ENCODE measurements around the gene ARHGAP45.
A peak's percentile ranks its signal among the peaks of the same experiment; 100 is the strongest.

ARHGAP45 gene

DNA sequence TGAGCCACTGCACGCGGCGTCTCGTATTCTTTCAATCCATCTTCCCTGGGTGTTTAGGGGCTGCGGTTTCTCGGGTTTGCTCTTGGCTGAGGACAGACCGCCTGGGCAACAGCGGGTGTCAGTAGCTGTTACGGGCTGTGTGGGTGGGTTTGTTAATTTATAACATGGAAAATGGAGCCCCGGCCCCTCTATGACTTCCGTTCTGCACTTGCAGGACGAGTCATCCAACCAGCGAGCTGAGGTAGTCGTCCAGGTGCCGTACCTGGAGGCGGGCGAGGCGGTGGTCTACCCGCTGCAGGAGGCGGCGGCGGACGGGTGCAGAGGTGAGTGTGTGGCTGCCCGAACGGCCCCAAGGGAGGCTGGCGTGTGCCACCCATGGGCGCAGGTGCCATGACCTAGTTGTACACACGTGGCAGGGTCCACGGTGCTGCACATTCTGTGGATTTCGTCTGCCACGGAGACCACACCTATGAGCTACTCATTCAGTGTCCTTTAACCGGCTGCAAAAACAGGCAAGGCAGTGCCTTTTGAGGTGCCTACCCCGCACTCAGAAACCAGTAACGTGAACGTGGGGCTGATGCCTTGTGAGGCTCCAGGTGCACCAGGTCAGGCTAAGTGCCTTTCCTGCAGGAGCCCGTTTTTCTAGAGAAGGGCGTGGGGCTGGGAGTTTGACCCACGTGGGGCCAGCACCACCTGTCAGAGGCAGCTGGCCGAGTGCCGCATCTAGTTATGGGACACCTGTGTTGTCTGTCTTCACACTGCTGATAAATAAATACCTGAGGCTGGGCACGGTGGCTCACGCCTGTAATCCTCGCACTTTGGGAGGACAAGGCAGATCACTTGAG, 17.3 kb downstream of the ARHGAP45 start:
- no peak overlapping the region for H3K4me3 ChIP-seq (ENCODE audit: low read depth, low read length)

DNA sequence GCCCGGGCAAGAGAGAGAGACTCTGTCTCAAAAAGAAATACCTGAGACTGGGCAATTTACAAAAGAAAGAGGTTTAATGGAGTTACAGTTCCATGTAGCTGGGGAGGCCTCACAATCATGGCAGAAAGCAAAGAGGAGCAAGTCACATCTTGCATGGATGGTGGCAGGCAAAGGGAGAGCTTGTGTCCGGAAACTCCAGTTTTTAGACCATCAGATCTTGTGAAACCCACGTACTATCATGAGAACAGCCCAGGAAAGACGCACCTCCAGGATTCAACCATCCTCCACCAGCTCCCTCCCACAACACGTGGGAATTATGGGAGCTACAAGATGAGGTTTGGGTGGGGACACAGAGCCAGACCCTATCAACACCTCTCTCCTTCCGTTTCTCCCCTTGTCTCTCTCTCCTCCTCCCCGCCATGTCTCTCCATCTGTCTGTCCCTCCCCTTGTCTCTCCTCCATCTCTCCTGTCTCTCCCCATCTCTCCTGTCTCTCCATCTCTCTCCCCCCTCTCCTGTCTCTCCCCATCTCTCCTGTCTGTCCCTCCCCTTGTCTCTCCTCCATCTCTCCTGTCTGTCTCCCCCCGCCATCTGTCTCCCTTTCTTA, 18.2 kb downstream of the ARHGAP45 start:
- no peak overlapping the region for H3K4me3 ChIP-seq (ENCODE audit: low read depth, low read length)

DNA sequence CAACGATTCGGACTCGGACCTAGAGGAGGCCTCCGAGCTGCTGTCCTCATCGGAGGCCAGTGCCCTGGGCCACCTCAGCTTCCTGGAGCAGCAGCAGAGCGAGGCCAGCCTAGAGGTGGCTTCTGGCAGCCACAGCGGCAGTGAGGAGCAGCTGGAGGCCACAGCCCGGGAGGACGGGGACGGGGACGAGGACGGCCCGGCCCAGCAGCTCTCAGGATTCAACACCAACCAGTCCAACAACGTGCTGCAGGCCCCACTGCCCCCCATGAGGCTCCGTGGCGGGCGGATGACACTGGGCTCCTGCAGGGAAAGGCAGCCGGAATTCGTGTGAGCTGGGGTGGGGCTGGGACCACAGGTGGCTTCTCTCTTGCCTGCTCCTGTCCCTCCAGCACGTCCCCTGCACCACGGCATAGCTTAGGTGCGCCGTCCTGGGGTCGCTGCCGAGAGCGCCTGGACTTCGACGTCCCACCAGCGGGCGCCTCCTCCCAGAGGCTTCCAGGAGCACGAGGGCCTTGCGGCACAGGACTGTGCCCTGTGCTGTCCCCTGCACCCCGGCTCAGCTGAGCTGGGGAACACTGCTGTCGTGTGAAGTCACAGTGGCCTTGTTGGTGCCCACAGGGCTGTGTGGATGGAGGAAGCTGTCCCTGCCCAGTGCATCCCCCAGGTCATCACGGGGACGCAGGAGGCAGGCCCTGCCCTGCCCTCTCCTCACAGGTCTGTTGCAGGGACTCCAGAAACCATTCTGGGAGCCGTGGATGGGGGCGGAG, 18.9 kb downstream of the ARHGAP45 start:
- no peak overlapping the region for H3K4me3 ChIP-seq (ENCODE audit: low read depth, low read length)

DNA sequence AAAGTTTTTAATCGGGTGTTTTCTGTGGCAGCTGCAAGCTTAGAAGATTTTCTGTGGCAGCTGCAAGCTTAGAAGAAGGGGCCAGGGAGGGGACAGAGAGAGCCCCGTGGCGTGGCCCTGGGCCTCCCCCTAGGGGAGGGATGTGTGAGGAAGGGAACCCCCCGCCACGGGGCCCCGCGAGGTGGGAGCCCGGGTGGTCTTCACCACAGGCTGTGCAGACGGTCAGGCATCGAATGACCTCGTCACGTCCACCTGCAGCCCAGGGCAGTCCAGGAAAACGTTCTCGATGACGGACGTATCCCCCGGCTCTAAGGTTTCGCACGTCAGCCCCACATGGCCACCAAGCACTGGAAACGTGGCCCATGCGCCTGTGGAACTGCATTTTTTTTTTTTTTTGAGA, 19.6 kb downstream of the ARHGAP45 start:
- H3K4me3 ChIP-seq (ENCODE audit: low read depth, low read length) = no peak overlapping the region

DNA sequence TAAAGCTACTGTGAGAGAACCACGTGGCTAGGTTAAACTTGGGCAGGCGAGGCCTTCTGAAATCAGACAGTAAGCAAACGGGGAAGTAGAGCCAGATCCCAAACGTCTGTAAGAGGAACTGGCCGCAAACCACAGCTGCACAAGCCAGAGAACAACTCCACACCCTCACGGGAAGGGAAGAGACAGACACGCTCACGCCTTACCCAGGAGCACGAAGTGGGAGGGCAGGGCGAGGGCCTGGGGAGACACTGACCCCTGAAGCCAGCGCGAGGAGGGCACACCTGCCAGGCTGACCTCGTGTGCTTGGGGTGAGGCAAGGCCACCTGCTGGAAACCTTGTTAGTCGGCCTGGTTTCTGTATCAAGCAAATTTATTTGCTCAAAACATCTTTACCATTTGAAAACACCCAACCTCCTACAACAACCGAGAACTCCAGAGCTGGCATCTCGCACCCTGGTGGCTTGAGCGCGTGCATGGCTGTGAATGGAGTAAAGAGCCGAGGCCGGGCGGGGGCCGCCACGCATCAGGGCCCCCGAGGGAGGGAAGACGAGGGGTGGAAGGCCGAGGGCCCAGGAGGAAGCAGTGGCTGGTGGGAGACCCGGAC, 20.9 kb downstream of the ARHGAP45 start:
- no peak overlapping the region for H3K4me3 ChIP-seq (ENCODE audit: low read depth, low read length)

DNA sequence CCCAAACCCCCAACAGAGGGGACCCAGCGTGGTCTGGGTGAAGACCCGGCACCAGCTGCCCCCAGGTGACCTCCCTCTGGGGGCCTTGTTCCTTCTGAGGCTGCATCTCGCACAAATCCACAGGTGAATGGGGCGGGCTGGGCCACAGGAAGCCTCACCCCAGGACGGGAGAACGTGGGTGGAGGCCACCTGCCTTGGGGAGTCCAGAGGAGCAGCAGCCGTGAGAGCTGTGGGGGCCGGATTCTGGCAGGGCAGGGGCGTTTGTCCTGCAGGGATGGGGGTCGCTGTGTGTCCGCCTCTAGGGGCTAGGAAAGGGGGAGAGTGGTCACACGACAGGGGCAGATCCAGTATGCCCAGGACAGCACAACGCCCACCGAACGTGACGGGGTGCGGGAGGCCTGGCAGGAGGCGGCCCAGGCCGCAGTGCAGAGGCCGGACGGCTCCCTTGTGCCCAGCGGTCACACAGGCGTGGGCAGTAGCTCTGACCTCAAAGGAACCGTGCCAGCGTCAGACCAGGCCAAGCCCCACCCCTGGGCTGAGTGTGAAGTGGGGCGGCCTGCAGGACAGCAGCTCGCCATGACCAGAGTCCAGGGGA, 21.5 kb downstream of the ARHGAP45 start:
- no peak overlapping the region for H3K4me3 ChIP-seq (ENCODE audit: low read depth, low read length)

DNA sequence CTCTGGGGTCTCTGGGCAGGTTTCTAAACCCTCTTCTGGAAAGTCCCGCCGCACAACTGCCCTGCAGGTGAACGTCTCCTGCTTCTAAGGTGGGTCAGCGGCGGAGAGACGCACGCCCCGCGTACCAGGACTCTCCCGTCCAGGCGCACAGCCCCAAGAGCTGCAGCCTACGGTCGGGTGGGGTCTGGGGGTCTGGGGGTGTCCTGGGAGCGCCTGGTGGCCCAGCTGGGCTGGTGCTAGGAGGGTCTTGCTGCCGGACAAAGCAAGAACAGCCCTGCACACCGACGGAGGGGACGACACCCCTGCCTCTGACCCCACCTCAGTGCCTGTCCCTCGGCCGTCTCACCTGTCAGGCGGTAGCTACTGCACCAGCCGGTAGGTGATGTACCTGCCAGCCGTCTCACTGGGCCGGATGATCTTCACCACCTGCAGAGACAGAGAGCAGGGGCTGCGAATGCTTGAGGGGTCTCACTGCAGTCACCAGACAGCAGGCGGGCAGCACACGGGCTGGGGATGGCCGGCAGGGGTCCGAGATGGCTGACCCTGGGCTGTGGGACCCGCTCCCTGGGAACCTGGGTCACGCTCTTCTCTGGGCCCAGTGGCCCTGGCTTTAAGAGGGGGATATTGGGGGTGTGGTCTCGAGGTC, 22.3 kb downstream of the ARHGAP45 start:
- no peak overlapping the region for H3K4me3 ChIP-seq (ENCODE audit: low read depth, low read length)

DNA sequence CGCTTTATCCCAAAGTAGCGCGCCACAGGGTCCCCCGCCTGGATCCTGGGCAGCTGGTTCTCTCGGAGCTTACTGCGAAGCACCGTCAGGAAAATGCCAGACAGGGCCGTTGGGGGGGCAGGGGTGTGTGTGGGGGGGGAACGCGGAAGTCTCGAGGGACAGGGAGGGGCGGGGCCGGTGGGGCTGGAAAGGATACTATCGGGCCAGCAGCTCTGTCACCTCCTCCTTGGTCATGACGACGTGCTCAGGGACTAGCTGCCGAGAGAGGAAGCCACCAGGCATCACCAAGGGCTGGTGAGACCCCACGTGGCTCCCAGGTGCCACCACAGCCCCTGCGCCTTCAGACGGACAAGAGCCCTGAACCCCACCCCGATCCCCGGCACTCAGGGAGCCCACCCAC, 22.9 kb downstream of the ARHGAP45 start:
- no peak overlapping the region for H3K4me3 ChIP-seq (ENCODE audit: low read depth, low read length)

DNA sequence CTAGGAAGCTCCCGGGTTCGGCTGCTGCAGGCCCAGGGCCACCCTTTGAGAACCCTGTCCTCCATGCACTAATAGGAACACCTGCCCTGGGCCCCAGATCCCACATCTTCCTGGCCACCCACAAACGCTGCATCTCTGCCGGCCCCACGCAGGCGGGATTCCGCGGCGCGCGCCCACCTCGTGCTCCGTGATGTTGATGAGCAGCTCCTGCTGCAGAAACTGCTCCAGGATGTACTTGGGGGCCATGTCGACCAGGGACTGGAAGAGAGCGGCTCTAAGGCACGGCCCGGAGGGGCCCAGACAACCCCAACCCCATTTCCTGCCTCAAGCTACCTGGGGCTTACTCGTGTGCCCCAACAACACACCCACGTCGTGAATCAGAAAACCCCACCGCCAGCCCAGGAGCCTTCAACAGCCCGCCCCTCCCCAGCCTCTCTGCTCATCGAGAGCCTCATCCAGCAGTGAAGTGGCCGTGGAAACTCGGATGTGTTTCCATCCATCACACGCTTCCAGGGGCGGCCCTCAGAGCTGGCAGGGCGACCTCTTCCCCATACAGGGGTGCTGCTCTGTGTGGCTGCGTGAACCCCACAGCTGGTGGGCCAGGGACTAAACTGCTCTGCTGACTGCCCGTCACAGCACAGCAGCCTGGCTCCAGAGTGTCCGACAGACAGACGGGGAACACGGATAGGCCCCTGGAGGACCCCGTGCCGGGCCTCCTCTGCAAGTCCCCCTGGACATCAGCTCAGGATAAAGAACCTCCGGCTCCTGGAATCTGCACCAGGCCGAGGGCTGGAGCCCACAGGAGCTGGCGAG, 24.0 kb downstream of the ARHGAP45 start:
- H3K4me3 ChIP-seq (ENCODE audit: low read depth, low read length) = no peak overlapping the region

DNA sequence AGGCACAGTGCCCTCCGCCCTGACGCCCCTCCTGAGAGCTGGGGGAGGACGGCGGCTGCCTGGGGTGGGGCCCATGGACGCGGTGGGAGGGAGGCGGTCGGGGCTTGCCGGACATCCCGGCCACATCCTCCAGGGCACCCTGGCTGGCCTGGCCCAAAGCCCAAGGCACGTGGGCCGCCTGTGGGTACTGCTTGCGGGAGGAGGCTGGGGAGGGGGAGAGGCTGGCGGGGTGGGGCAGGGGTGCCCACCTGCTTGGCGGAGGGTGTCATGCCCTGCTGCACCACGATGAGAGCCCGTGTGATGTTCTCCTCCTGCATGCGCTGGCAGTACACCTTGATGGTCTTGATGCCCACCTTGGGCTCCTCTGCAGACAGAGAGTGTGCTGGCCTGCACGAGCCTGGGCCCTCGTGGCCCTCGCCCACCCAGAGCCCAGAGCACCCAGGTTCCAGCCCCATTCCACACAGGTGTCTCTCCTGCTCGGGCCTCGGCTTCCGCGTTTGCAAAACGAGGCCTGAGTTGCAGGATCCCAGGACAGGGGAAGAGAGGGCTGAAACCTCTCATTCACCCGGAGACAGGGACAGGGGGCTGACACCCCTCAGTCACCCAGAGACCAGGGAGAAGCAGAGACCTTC, 24.7 kb downstream of the ARHGAP45 start:
- no peak overlapping the region for H3K4me3 ChIP-seq (ENCODE audit: low read depth, low read length)

DNA sequence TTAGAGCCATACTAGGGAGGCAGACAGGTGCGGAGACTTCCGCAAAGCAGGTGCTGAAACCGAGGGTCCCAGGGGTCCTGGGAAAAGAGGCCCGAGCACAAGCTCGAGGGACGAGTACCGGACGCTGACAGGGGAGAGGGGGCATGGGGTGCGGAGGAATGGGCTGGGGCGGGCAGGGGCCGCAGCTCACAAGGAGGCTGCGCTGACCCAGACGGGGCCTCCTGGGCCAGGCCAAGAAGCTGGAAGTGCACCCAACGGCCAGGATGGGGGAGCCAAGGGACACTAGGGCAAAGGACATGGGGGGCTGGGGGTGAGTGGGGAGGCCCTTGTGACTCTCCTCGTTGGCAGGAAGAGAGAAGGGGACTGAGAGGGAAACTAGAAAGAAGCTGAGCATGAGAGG, 26.4 kb downstream of the ARHGAP45 start:
- H3K4me3 ChIP-seq (ENCODE audit: low read depth, low read length) = no peak overlapping the region

DNA sequence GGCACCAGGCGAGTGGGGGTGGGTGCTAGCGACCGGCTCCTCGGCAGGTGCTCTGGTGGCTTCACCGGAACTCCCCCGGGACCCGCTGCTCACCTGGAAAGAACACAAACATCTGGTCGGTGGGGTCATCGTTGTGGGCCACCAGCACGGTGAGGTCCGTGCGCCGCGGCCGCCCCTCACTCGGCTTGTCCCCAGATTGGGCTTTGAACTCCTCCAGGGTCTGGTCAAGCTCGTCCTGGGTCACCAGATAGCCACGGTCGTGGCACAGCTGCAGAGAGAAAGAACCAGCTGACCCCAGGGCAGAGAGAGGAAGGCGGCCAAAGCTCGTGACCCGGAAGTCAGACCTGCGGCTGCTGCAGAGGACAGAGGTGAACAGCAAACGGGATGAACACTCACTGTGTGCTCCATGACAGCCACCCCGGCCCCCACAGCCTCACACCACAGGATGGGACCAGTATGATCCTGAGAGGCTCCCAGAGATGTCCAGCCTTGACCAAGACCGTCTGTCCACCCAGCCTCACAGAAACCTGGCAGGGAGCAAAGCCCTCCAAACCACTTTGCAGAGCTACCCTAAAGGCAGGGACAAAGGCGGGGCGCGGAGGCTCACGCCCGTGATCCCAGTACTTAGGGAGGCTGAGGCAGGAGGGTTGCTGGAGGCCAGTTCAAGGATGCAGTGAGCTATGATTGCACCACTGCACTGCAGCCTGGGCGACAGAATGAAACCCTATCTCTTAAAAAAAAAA, 27.0 kb downstream of the ARHGAP45 start:
- peak overlapping the region; percentile 87 for H3K4me3 ChIP-seq (ENCODE audit: low read depth, low read length)

DNA sequence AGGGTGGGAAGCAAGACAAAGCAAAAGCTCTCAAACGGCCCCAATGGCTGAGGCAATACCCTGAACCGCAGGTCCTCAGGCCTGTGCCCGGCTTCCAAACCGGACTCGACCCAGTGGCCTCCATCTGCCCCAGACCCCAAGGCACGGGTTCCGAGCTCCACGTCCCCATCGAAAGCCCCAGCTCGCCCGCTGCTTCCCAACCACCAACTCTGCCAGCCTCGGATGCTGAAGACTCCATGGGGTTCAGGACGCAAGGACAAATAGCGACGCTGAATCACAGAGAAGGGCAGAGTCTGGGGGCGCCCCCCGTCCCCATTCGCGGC, 27.6 kb downstream of the ARHGAP45 start:
- H3K4me3 ChIP-seq (ENCODE audit: low read depth, low read length) = peak overlapping the region; percentile 87

DNA sequence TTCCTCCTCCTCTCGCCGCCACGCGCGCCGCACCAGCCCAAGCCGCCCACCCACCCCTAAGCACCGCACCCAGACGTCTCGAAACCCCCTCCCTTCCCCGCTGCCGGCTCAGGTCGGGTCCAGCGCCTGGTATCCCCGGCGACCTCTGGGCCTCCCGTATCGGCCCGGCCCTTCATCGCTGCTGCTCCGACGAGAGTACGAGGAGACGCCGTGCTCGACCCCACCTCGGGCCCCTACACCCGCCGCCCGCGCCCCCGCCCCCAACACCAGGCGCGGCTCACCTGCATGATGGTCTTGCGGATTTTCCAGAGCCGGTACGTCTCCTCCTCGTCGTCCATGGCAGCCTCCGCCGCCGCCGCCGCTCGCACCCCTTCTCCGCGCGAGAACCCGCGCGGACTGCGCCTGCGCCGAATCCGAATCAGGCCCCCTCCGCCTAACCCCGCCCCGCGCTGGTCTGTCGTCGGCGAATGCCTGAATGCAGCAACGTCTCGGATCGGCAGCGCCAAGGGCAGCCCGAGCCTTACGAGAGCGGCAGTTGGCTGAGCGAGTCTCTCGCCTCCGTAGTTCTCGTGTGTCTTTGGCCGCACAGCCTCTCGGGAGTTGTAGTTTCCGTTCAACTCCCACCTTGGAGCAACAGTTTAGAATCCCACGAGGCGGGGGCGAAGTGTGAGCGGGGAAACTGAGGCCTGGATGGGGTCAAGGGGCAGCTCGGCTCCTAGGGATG, 28.2 kb downstream of the ARHGAP45 start, which contains the start of gene POLR2E:
TSS of gene POLR2E (minus strand) at position 398 of the 724 bp plus-strand sequence. CDS start at position 338, 60 bp downstream.
- peak within 1 kb of the TSS; percentile 87 for H3K4me3 ChIP-seq (ENCODE audit: low read depth, low read length)

DNA sequence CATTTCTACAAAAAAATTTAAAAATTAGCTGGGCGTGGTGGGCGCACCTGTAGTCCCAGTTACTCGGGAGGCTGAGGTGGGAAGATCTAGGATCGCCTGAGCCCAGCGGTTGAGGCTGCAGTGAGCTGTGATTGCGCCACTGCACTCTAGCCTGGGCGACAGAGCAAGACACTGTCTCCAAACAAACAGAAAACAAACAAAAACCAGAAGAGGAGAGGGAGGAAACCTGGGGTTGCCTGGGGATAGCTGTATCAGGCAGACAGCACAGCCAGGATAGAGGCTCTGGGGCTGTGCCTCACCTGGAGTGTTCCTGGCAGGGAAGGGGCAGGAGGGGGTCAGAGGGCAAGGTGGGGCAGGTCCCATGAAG, 30.8 kb downstream of the ARHGAP45 start:
- H3K4me3 ChIP-seq (ENCODE audit: low read depth, low read length) = no peak overlapping the region

DNA sequence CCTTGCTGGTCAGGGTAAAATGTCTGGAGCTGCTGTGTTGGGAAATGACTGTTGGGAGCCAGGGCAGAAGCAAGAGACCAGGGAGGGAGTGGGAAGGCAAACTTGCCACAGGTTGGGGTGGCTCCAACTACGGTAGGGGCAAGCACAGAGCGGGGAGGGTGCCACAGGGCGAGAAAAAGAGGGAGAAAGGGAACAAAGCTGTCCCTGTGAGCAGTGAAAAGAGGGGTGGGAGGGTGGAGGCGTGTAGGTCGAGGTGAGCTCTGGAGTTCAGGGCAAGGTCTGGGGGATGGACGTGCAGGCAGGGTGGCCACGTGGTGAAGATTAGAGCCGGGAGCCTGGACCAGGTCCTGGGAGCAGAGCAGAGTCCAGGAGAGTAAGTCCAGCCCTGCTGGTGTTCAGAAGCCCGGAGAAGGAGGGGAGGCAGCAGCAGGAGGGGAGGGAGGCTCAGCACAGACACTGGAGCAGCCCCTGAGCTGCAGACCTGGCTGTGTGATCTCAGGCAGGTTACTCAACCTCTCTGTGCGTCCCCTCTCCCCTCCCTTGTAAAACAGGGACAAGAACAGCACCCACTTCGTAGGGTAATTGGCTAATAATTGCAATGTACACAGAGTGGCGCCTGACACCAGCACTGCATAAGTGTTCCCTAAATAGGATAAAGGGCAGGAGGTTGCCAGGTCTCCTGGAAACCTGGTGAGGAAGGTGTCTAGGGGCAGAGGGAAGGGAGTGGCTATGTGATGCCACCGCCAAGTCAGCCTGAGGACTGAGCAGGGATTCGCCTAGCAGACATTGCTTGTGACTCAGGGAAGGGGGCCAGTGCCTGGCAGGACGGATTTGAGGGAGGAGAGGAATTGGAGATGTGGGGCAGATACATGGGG, 31.4 kb downstream of the ARHGAP45 start:
- H3K4me3 ChIP-seq (ENCODE audit: low read depth, low read length) = no peak overlapping the region

DNA sequence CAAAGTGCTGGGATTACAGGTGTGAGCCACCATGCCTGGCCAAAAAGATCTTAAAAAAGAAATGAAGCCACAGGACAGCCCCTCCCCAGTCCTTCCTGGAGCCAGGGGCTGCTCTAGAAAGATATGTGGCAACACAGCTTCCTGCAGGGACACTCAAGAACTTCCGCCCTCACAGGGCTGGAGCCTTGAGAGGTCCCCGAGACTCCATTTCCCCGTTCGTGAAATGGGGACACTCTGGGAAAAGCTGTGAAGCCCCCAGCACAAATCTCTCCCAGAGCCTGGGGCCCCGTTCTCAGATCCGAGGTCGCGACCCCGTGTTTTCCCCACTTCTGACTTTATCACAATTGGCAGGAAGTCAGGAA, 34.4 kb downstream of the ARHGAP45 start:
- H3K4me3 ChIP-seq (ENCODE audit: low read depth, low read length) = no peak overlapping the region
